HG03175 (cell line): ENCODE results near the gene IVL.

Source experiments
- ATAC-seq: cut with Tn5 transposase; IDR thresholded peaks from one replicate; pipeline ENCODE4 v1.9.1; 2021; ENCODE audit warnings: mild to moderate bottlenecking, moderate library complexity; ENCODE audit not compliant: unreplicated experiment

The IVL gene

GRCh38 chr1:152907686-152908601 is at the start of gene IVL:
IVL (plus strand) TSS chr1:152908546; CDS start chr1:152909798, 1,252 bp downstream.
- peak; percentile 39 for ATAC-seq

- no peak for ATAC-seq
These were observed 48.6 kb upstream of the IVL start, which contains the start of gene LCE7A for GRCh38 chr1:152859696-152860095. LCE7A (plus strand) TSS chr1:152859996; CDS start chr1:152860698, 702 bp downstream.

- ATAC-seq, result no peak
These were observed 48.2 kb upstream of the IVL start for GRCh38 chr1:152860129-152860528.

GRCh38 chr1:152861374-152861773 is 47.0 kb upstream of the IVL start:
- no peak for ATAC-seq

DNA sequence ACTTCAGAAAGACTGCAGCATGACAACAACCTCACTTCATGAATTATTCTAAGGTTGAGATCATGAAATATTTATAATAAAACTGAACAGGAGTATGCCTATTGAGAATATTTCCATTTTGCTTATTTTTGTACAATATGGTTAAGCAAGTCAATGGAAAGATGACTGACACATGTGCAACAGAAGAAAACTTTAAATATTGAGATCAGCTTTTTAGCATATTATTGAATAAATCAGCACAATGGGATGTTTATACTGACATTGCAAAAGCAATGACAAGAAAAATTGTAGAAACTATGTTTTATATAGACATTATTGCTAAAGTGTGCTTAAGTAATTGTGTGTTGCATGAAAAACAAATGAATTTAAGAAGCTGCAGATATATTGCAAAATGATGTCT is 43.9 kb upstream of the IVL start:
- no peak for ATAC-seq

- no peak for ATAC-seq
These were observed 42.0 kb upstream of the IVL start for GRCh38 chr1:152866321-152866720.

DNA sequence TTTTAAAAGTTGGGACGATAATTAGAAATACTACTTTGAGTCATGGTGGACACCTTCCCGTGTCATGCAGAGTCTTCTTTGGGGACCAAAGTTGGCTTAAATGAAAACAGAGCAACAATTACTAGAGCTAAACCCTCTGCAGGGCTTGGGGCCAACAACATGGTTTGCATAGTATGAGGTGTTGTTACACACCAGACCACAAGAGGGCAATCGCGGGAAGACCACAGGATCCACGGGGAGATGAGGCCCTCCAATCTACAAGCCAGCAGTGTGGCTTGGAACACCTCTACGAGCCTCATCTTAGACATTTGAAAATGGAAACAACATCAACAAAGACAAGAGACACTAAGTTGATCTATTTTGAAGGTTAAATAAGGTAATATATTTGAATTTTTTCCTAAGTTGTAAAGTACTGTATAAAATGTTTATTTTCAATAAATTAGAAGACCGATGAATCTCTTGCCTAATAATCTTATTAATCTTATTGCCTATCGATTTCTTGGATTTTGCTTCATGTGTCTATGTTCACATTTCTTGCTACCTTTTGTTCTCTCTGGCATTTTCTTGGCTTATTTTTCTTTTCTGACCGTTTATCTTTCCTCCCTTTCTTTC is 38.4 kb upstream of the IVL start:
- peak; percentile 70 for ATAC-seq

GRCh38 chr1:152870831-152871730 is 37.3 kb upstream of the IVL start:
- no peak for ATAC-seq

DNA sequence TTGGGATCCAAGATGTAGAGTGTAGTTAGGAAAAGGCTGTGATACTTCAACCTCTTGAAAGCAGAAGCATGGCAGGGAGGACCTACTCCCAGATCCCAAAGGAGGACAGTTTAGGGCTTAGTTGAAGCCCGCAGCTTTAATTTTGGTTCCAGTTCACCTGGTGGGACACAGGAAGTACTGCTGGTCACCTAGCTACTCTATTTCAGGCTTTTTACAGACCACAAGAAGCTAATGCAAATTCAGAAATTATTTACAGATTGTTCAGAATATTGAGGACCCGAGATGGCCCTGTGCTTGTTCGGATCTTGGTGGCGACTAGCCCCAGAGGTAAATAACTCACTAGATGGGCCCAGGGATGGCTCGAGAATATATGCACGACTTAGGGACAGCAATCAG is 36.6 kb upstream of the IVL start:
- no peak for ATAC-seq

DNA sequence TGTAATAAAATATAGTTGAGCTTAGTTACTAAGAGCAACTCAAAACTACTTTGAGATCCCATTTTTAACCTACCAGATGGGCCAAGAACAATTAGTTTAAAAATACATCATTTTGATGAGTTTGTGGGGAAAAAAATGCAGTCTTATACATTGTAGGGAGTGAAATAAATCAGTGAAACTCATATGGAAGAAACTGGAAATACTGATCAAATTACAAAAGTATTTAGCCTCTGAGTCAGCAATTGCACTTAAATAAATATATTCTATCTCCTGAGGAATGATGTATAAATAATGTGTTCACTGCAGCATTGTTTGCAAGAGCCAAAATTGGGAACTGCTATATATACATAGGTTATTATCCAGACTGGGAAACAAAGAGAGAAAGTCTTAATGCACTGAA is 34.9 kb upstream of the IVL start:
- ATAC-seq, result no peak

DNA sequence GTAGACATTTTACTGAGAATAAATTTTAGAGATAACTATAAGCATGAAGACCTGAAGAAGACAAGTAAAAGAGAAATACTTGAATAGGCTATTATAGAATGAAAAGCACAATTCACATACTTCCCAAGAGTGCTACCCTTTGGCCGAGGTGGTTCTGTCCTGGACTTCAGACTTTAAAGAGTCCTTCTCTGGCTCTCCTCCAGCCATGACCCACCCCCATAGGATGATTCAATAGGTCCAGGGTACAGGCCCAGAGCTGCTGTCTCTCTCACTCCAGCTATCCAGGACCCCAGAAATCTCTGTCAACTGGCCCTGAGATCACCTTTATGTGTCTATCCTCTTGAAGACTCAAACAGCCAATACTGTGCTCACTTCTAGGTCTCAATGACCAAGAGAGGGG is 31.5 kb upstream of the IVL start:
- ATAC-seq, result no peak

DNA sequence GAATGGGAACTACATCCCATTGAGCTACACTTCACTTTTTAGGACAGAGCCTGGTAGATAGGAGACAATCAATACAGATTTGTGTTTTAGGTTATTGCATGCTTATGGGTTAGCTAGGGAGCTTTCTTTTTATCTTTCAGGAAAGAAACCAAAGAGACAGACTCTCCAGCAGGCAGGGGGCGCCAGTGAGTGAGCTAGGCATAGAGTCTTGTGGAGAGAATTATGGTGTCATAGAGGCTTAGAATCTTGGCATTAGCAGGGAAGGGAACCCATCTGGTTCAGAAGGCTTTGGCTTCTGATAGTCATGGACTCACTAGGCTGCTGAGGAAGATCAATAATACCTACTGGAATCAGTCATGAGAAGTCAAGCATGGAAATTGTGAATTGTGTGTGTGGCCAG is 30.3 kb upstream of the IVL start, which contains the start of gene SMCP:
TSS of gene SMCP (plus strand) at position 281 of the 400 bp plus-strand sequence. CDS start 6,101 bp downstream, outside the sequence.
- ATAC-seq, result no peak

DNA sequence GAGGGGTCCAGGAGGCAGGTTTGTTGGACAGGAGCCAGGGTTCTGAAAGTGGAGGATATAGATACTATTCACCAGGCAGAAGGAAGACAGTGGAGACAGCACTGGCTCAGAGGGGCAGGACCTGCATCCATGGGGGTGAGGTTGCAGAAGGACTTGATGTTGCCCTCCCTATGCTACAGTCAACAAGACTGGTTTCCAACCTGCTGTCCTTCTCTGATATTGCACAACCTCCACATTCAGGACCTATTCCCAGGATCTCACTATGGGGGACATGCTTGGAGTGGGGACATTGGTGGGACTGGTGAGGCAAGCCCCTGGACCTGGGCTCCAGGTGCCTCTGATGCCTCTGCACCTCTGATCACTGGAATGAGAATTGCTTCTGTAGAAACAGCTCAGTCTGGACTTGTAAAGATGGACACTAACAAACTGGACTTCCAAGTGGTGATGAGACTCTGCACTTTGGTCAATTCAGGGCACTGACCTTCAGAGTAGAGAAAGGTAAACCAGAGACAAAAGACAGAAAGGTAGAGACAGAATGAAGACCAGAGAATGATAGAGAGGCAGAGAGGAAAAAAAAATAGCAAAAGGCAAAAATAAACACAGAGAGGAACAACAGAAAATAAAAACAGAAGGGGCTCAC is 28.7 kb upstream of the IVL start:
- no peak for ATAC-seq

GRCh38 chr1:152880316-152880715 is 28.0 kb upstream of the IVL start:
- ATAC-seq, result no peak

DNA sequence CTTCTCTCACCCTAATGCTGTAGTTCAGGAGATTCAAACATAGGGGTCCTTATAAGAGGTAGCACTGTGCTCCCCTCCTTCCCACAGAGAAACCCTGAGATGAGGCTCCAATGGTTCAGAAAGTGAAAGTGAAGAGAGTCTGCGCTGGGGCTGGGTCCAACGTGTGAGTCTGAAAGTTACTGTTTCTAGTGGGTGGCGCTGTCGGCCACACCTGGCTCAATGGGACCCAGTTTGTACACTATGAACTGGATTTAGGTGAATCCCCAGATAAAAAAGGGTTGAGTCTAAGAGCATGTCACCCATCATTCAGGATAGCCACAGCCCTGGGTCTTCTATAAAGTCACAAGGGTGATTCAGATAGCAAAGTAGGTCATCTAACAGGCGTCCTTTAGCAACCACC is 27.4 kb upstream of the IVL start:
- ATAC-seq, result peak; percentile 66

DNA sequence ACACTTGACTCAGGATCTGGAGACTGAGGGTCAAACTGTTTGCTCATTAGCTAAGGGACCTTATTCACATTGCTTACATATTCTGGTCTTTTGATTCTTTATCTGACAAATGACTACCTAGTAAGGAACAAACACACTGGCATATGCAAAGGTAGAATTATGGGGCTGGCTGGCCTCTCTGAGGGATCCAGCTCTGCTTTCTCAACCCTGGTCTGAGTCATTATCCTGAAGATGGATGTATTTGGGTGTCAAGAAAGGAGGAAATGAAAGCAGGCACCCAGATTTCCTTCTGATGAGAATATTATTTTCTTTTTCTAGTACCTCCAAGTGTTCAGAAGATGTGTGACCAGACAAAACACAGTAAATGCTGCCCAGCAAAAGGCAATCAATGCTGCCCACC is 24.3 kb upstream of the IVL start:
- no peak for ATAC-seq

DNA sequence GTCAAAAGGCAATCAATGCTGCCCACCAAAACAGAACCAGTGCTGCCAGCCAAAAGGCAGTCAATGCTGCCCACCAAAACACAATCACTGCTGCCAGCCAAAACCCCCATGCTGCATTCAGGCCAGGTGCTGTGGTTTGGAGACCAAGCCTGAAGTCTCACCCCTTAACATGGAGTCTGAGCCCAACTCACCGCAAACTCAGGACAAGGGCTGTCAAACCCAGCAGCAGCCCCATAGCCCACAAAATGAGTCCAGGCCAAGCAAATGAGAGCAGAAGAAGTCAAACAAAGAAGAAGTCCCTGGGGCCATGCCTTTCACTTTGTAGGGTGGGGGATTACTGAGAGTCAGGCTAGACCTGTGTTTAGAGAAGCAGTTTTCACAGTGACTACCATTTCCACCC is 23.8 kb upstream of the IVL start:
- no peak for ATAC-seq

GRCh38 chr1:152884966-152885624 is 23.3 kb upstream of the IVL start:
- ATAC-seq, result no peak

DNA sequence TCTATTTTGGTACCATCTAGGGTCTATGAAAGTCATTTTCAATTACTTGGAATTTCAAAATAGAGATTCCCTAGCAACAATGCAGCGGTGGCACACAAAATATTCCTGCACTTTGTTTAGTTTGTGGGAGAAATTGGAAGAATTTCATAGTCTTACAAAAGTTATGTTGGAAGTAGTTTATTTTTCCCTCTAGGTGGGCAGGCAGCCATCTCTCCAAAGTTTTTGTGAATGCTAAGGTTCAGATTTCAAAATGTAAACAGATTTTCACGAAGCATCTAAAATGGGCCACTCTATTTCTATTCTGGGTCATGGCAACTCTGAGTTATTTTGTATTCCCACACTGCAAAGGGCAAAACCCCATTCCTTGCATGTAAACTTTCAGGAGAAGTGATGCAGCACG is 22.3 kb upstream of the IVL start:
- ATAC-seq, result no peak

DNA sequence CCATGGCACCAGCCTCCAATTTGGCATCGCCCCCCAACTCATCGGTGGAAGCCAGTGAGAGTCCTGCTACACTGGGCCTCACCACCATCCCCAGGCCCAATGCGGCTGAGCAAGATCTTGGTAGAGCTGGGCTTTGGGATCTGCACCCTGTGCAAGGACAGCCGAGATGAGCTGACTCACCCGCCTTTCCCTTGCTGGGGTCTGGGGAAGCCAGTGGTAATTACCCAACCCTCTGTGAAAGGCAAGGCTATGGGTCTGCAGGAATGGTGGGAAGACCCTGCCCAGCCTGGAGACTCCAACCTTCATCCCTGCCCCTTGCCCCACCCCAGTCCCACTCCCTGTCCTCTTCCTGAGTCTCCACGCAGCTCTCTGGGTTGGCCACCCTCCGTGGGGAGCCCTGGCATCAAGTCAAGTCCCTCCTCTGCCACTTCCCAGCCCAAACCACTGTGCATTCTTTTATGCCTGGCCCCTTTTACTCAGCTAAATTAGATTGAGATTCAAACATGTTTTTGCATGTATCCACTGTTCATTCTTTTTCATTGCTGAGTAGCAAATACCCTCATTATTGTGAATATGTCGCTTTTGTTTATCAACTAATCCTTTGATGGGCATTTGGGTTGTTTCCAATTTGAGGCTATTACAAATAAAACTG is 21.5 kb upstream of the IVL start:
- no peak for ATAC-seq
